D721Med (cell line): ENCODE measurements around the gene CHD1L.
"Not testable (repeated sequence)": the region's sequence is repeated elsewhere in the genome, so short reads cannot be mapped to it uniquely, and the experiment has no call there.

ENCODE experiments used
- DNase-seq: peaks from one replicate; pipeline ENCODE4 v3.0.0; 2011; ENCODE audit warnings: low spot score; ENCODE audit not compliant: insufficient read length
- FAIRE-seq: peaks from 2 replicates; lab custom pipeline; 2011; peaks lifted over from hg19 to GRCh38; lab: Jason Lieb, UNC
- TF ChIP-seq, protein P1 (sequence below): IDR thresholded peaks from 2 replicates; pipeline ENCODE4 v1.5.1; 2012; ENCODE audit warnings: mild to moderate bottlenecking, control low read depth; ENCODE audit not compliant: insufficient read depth; ENCODE audit errors: missing control alignments

The CHD1L gene

DNA sequence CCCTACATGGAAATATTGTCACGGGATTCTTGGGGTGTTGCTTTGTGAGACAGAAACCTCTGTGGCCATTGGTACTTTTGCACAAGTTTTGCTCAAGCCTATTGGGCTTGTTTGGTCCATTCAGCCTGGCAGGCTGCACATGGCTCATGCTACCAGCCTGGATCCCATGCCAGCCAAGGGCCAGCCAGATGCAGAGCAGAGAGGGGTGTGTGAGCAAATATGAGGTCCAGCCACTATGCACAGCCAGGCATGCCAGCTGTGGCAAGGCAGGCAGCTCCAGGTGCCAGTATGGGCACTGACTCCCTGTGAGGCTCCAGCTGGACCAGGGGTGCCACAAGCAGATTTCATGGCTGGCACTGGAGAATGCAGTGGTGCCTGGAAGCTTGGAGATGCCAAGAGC is 6.7 kb upstream of the CHD1L start:
- FAIRE-seq: no peak
- TF ChIP-seq, protein P1, sequence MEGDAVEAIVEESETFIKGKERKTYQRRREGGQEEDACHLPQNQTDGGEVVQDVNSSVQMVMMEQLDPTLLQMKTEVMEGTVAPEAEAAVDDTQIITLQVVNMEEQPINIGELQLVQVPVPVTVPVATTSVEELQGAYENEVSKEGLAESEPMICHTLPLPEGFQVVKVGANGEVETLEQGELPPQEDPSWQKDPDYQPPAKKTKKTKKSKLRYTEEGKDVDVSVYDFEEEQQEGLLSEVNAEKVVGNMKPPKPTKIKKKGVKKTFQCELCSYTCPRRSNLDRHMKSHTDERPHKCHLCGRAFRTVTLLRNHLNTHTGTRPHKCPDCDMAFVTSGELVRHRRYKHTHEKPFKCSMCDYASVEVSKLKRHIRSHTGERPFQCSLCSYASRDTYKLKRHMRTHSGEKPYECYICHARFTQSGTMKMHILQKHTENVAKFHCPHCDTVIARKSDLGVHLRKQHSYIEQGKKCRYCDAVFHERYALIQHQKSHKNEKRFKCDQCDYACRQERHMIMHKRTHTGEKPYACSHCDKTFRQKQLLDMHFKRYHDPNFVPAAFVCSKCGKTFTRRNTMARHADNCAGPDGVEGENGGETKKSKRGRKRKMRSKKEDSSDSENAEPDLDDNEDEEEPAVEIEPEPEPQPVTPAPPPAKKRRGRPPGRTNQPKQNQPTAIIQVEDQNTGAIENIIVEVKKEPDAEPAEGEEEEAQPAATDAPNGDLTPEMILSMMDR: no peak
- DNase-seq: no peak

DNA sequence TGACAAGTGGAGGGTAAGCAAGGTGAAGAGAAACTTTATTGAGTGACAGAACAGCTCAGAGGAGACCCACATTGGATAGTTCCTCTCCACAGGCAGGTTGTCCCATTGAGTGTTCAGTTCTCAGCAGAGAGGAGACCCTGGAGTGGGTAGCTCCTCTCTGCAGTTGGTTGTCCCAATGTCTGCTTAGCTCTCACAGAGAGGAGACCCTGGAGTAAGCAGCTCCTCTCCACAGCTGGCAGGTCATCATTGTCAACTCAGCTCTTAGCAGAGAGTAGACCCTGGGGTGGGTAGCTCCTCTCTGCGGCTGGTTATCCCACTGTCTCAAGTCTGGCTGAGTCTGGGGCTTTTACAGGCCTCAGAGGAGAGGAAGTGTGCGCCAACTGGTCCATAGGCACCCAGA is 6.0 kb upstream of the CHD1L start:
- TF ChIP-seq, protein P1: no peak
- DNase-seq: no peak
- no peak for FAIRE-seq

DNA sequence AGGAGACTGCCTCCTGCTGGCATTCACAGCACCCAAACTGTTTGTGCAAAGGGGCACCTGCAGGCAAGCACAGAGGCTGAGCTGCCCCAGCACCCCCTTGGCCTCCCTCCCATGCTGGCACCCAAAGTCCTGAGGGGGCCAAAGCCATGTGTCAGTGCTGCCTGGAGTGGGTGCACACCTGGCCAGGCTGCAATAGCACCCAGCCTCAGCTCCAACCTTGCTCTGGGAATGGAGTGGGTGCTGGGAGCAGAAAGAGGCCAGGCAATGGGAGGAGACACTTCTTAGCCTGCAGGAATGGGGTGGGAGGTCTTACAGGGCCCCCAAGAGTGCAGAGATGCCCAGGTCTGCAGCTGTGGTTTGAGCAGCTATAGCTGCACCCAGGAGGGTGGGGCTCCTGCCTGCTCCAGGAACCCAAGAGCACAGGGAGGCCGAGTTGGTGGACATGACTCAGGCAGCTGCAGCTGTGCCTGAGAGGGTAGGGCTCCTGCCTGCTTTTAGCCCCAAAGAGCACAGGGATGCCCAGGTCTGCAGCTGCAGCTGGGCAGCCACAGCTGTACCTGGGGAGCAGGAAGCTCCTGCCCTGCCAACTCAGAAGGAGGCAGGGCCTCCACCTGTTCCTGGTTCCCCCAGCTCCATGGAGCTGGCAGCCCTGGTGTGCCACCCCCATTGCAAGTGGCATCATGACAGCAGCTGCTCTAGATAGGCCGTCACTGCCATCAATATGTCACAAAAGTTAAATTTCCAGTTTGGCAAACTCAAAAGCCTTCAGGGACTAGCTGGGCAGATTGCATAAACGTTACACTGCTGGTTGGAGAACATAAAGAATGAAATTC is 5.3 kb upstream of the CHD1L start:
- TF ChIP-seq, protein P1: no peak
- FAIRE-seq (no peak), DNase-seq (no peak)

DNA sequence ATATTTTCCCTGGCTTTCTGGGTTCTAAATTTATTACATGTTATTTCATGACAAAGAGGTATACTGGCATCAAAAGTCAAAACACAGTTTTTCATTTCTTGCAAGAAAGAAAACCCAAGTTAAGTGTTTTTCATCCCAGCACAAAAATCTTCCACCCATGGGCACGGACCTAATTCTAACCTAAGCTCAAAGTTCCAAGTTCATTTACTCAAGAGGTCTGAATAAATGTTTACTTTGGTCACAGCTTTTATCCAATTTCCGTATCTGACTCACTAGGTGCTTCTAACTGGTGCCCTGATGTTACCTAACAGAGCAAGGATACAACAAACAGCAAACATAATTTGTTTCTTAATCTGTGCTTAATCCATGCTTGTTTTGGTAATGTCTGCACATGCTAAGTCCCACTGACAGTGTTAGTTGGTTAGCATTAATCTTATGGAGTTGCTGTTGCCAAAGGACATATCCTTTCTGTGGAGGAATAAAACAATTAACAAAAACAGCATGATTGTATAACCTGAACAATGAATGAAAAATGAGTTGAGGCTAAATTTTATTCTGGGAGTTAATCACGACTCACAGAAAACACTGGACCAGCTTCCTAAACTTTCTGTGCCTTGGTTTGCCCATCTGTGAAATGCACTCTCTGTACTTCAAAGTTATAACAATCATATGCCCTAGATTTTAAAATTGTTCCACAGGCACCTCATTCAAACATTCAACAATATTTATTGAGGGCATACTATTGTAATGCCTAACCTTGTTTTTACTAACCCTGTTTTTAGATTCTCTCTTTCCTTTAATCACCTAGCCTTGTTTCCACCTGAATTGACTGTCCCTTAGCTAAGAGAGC is 4.2 kb upstream of the CHD1L start:
- no peak for FAIRE-seq
- TF ChIP-seq, protein P1: no peak
- no peak for DNase-seq

DNA sequence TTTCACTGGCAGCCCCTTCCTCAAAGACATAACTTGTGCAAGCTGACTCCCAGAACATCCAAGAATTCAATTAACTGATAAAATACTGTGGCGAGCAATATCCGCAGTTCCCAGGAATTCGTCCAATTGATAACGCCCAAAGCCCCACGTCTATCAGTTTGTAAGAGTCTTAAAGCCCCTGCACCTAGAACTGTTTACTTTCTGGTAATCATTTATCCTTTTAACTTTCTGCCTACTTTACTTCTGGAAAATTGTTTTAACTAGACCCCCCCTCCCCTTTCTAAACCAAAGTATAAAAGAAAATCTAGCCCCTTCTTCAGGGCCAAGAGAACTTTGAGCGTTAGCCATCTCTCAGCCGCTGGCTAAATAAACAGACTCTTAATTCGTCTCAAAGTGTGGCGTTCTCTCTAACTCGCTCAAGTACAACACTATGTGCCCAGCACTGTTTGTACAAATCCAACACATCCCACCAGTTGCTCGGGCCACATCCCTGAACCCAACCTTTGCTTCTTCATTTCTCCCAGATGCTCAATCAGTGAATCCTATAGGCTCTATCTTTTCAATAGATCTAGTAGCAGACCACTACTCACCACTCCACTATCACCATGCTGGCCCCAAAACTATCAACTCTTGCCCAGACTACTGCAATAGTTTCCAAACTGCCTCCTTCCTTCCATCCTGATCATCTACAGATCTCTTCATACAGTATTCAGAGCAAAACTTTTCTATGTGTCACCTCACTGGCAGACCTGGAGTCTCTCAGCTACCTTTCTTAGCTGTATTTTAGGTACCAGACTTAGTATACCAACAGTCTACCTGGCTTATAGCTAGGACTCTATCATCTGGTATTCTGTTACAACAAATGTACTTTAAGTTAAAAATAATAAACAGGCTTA is 3.3 kb upstream of the CHD1L start:
- DNase-seq (no peak), FAIRE-seq (no peak)
- TF ChIP-seq, protein P1: no peak

DNA sequence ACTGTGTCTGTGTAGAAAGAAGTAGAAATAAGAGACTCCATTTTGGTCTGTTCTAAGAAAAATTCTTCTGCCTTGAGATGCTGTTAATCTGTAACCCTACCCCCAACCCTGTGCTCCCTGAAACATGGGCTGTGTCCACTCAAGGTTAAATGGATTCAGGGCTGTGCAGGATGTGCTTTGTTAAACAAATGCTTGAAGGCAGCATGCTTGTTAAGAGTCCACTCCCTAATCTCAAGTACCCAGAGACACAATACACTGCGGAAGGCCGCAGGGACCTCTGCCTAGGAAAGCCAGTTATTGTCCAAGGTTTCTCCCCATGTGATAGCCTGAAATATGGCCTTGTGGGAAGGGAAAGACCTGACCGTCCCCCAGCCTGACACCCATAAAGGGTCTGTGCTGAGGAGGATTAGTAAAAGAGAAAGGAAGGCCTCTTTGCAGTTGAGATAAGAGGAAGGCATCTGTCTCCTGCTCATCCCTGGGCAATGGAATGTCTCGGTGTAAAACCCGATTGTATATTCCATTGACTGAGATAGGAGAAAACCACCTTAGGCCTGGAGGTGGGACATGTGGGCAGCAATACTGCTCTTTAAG is 2.3 kb upstream of the CHD1L start:
- DNase-seq, FAIRE-seq: not testable (repeated sequence)
